ENCODE data around the gene IL2RG.

- TF ChIP-seq CTCF (IDR thresholded peaks at IDR 0.05) (no peak), POLR2A (IDR thresholded peaks at IDR 0.05) (no peak)
Observed at GRCh38 chrX:71099736-71100135, 11.6 kb downstream of the IL2RG start.
